Esophagus squamous epithelium (tissue), 5 donors: Measurements from ENCODE around the gene WWOX. TPM values are rescaled to one million over a fixed set of nuclear protein-coding genes. Genes with fewer than 3 reads are reported as not detected.

Experiments used
- DNase-seq: peaks from one replicate; lab custom pipeline; 2025; lab: John Stamatoyannopoulos, UW
- H3K27ac ChIP-seq, 4 donors: fragments of 200-600 bp; sonication (generic); one replicate each; pipeline ENCODE4 v1.5.1; 2016 to 2019; ENCODE audit warnings: mild to moderate bottlenecking in 1 of 4
- H3K27me3 ChIP-seq, 4 donors: fragments of 200-600 bp; sonication (generic); 1 replicate in 3 of 4; 2 replicates in 1 of 4; pipeline versions ENCODE4 v1.5.1 to v1.6.0; 2017 to 2021; ENCODE audit warnings: antibody characterized with exemption in 1 of 4
- H3K36me3 ChIP-seq, 3 donors: fragments of 200-600 bp; sonication (generic); one replicate each; pipeline ENCODE4 v1.5.1; 2016 to 2019
- H3K4me1 ChIP-seq, 3 donors: fragments of 200-600 bp; sonication (generic); one replicate each; pipeline ENCODE4 v1.5.1; 2017 to 2019
- H3K4me3 ChIP-seq, 4 donors: fragments of 200-600 bp; sonication (generic); 1 replicate in 3 of 4; 2 replicates in 1 of 4; pipeline ENCODE4 v1.5.1; 2016 to 2019; ENCODE audit warnings: mild to moderate bottlenecking in 2 of 4, moderate library complexity in 1 of 4
- H3K9me3 ChIP-seq, 3 donors: fragments of 200-600 bp; sonication (generic); one replicate each; pipeline ENCODE4 v1.5.1; 2016 to 2019
- POLR2A ChIP-seq, 4 donors: fragments of 450-650 bp; IDR thresholded peaks; one replicate each; pipeline ENCODE4 v1.6.1; 2017; ENCODE audit warnings: antibody characterized with exemption in 4 of 4, mild to moderate bottlenecking in 4 of 4, moderate library complexity in 3 of 4
- WGBS, 2 donors: methylation state at CpG; one replicate each; pipeline ENCODE4 v1.1.5; 2018; 5-methylcytosine and 5-hydroxymethylcytosine counted together
- intact Hi-C: fragments of 100-400 bp; cut with DNase I; formaldehyde crosslinking; loops from one replicate; pipeline ENCODE4 v1.15.0; 2022
- total RNA-seq, 4 donors: library from RNA; depleted of rRNA; stranded (reverse); fragments of >200 nt; gene quantifications; one replicate each; pipeline ENCODE4 v1.1.0, GENCODE V29; 2016
- TF ChIP-seq, protein P1 (sequence below), 6 experiments: fragments of 450-650 bp in 4 of 6; fragments of 200-600 bp in 2 of 6; sonication (generic) in 2 of 6; IDR thresholded peaks; one replicate each; pipeline ENCODE4 v1.5.1; 2016 to 2019; ENCODE audit warnings: antibody characterized with exemption in 6 of 6, mild to moderate bottlenecking in 4 of 6, moderate library complexity in 4 of 6
- donor health status: DM: yes; HTN: yes; CAD: no.

Gene WWOX
- total RNA-seq, 4 donors from 2014 or later = 20.9 to 31.1 (median 27.5) TPM

DNA sequence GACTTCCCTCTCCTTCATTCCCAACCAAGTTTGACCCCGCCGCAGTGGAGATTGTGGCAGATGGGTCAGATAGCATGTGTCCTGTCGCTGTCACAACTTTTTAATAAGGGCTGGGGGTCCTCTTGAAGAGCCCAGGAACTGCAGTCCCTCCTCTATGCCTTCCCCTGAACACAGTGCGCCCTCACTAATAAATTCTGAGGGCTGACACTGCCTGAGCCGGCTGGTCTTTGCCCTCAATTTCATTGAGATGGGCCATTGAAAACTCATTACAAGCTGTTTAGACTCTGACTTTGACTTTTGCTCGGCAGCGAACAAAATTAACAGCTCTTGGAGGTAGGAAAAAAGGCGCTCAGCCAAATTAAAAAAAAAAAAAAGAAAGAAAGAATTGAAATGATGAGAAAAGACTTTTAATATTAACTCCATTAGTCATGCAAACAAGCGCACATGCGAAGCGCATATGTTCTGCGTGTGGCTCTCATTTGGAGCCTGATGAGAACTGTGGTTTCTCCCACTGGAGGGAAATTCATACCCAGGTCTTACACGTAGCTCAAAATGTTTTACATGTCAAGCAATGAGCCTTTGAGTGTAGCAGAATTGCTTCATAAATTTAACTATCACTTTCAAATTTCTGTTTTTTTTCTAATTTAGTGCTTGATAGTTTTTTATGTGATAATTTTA, 704.7 kb downstream of the WWOX start:
- TF ChIP-seq POLR2A (IDR thresholded peaks at IDR 0.05) = no peak
- TF ChIP-seq, protein P1, sequence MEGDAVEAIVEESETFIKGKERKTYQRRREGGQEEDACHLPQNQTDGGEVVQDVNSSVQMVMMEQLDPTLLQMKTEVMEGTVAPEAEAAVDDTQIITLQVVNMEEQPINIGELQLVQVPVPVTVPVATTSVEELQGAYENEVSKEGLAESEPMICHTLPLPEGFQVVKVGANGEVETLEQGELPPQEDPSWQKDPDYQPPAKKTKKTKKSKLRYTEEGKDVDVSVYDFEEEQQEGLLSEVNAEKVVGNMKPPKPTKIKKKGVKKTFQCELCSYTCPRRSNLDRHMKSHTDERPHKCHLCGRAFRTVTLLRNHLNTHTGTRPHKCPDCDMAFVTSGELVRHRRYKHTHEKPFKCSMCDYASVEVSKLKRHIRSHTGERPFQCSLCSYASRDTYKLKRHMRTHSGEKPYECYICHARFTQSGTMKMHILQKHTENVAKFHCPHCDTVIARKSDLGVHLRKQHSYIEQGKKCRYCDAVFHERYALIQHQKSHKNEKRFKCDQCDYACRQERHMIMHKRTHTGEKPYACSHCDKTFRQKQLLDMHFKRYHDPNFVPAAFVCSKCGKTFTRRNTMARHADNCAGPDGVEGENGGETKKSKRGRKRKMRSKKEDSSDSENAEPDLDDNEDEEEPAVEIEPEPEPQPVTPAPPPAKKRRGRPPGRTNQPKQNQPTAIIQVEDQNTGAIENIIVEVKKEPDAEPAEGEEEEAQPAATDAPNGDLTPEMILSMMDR (IDR thresholded peaks at IDR 0.05) = no peak
- 87 to 94% methylated on average over 10 to 12 of the region's 13 CpGs for WGBS, 2 donors
- Histone ChIP-seq H3K36me3 (no peaks in the 10 kb centered on the region), H3K4me1 (no peaks in the 10 kb centered on the region), H3K9me3 (peaks cover 0 to 3% (median 0%) of the 10 kb centered on the region in 3 donors), H3K27me3 (no peaks in the 10 kb centered on the region), H3K27ac (no peak overlapping the region), H3K4me3 (no peak overlapping the region)
- DNase-seq = no peak
- intact Hi-C loops = no loop called here

GRCh38 chr16:78805556-78805955, 706.1 kb downstream of the WWOX start:
- intact Hi-C loops = no loop called here
- Histone ChIP-seq H3K27me3 (no peaks in the 10 kb centered on the region), H3K4me1 (no peaks in the 10 kb centered on the region), H3K9me3 (peaks cover 0 to 3% (median 0%) of the 10 kb centered on the region in 3 donors), H3K36me3 (no peaks in the 10 kb centered on the region), H3K27ac (no peak overlapping the region), H3K4me3 (no peak overlapping the region)
- DNase-seq = no peak
- WGBS, 2 donors = 75 to 84% methylated on average over 5 of the region's 5 CpGs
- no peak for TF ChIP-seq POLR2A (IDR thresholded peaks at IDR 0.05)
- TF ChIP-seq, protein P1 (IDR thresholded peaks at IDR 0.05) = no peak

GRCh38 chr16:78811247-78811646, 711.8 kb downstream of the WWOX start:
- H3K36me3 ChIP-seq = no peaks in the 10 kb centered on the region
- no peaks in the 10 kb centered on the region for H3K27me3 ChIP-seq
- intact Hi-C loops = no loop called here
- 58 to 81% methylated on average over 2 of the region's 2 CpGs for WGBS, 2 donors
- no peak overlapping the region for H3K27ac ChIP-seq
- no peak for DNase-seq
- H3K4me1 ChIP-seq = peaks cover 0 to 21% (median 3%) of the 10 kb centered on the region in 3 donors
- TF ChIP-seq, protein P1 (IDR thresholded peaks at IDR 0.05) = no peak
- TF ChIP-seq POLR2A (IDR thresholded peaks at IDR 0.05) = no peak
- peaks cover 0 to 3% (median 0%) of the 10 kb centered on the region in 3 donors for H3K9me3 ChIP-seq
- no peak overlapping the region for H3K4me3 ChIP-seq

- H3K4me1 ChIP-seq = peaks cover 3 to 34% (median 7%) of the 10 kb centered on the region in 3 donors
- no peak overlapping the region for H3K27ac ChIP-seq
- DNase-seq = no peak
- WGBS, 2 donors = 98% methylated on average over 6 of the region's 6 CpGs
- no peaks in the 10 kb centered on the region for H3K9me3 ChIP-seq
- TF ChIP-seq, protein P1 (IDR thresholded peaks at IDR 0.05) = no peak
- no peak for TF ChIP-seq POLR2A (IDR thresholded peaks at IDR 0.05)
- H3K36me3 ChIP-seq = no peaks in the 10 kb centered on the region
- intact Hi-C loops = no loop called here
- H3K4me3 ChIP-seq = no peak overlapping the region
- H3K27me3 ChIP-seq = no peaks in the 10 kb centered on the region
Observed at GRCh38 chr16:78812582-78812981, 713.1 kb downstream of the WWOX start.

- Histone ChIP-seq H3K4me1 (peaks cover 3 to 44% (median 14%) of the 10 kb centered on the region in 3 donors), H3K27ac (no peak overlapping the region), H3K36me3 (no peaks in the 10 kb centered on the region), H3K4me3 (no peak overlapping the region), H3K27me3 (no peaks in the 10 kb centered on the region), H3K9me3 (no peaks in the 10 kb centered on the region)
- WGBS, 2 donors = 68 to 78% methylated on average over 10 of the region's 10 CpGs
- no peak for TF ChIP-seq POLR2A (IDR thresholded peaks at IDR 0.05)
- TF ChIP-seq, protein P1 (IDR thresholded peaks at IDR 0.05) = no peak
- intact Hi-C loops = no loop called here
- DNase-seq = no peak
Observed at GRCh38 chr16:78813661-78814311, 714.3 kb downstream of the WWOX start.
